ENCODE data around the gene EMC1.

- TF ChIP-seq CTCF (IDR thresholded peaks at IDR 0.05) (no peak), POLR2A (IDR thresholded peaks at IDR 0.05) (no peak)
These were observed 28.8 kb downstream of the EMC1 start for GRCh38 chr1:19222573-19222972.

All from thyroid gland (tissue), 4 donors.